BLaER1 (cell line): ENCODE data around the gene GHRHR.

Source experiments
- H3K27ac ChIP-seq: shearing (Covaris generic); formaldehyde crosslinking; 2 replicates; pipeline ENCODE4 v1.8.1; 2022
- H3K27me3 ChIP-seq: shearing (Covaris generic); formaldehyde crosslinking; 2 replicates; pipeline ENCODE4 v1.8.1; 2022
- H3K36me3 ChIP-seq: shearing (Covaris generic); formaldehyde crosslinking; 2 replicates; pipeline ENCODE4 v1.8.1; 2022
- H3K4me1 ChIP-seq: shearing (Covaris generic); formaldehyde crosslinking; 2 replicates; pipeline ENCODE4 v1.8.1; 2022
- H3K4me2 ChIP-seq: shearing (Covaris generic); formaldehyde crosslinking; 2 replicates; pipeline ENCODE4 v1.8.1; 2022
- H3K4me3 ChIP-seq: shearing (Covaris generic); formaldehyde crosslinking; 2 replicates; pipeline ENCODE4 v1.8.1; 2022
- H3K9ac ChIP-seq: shearing (Covaris generic); formaldehyde crosslinking; 2 replicates; pipeline ENCODE4 v1.8.1; 2022
- H3K9me3 ChIP-seq: shearing (Covaris generic); formaldehyde crosslinking; 2 replicates; pipeline ENCODE4 v1.8.1; 2022
- H4K20me1 ChIP-seq: shearing (Covaris generic); formaldehyde crosslinking; 2 replicates; pipeline ENCODE4 v1.8.1; 2022
- Cebpa-rat ChIP-seq: shearing (Covaris generic); IDR thresholded peaks from 2 replicates; pipeline ENCODE4 v1.8.1; 2022

GHRHR gene

DNA sequence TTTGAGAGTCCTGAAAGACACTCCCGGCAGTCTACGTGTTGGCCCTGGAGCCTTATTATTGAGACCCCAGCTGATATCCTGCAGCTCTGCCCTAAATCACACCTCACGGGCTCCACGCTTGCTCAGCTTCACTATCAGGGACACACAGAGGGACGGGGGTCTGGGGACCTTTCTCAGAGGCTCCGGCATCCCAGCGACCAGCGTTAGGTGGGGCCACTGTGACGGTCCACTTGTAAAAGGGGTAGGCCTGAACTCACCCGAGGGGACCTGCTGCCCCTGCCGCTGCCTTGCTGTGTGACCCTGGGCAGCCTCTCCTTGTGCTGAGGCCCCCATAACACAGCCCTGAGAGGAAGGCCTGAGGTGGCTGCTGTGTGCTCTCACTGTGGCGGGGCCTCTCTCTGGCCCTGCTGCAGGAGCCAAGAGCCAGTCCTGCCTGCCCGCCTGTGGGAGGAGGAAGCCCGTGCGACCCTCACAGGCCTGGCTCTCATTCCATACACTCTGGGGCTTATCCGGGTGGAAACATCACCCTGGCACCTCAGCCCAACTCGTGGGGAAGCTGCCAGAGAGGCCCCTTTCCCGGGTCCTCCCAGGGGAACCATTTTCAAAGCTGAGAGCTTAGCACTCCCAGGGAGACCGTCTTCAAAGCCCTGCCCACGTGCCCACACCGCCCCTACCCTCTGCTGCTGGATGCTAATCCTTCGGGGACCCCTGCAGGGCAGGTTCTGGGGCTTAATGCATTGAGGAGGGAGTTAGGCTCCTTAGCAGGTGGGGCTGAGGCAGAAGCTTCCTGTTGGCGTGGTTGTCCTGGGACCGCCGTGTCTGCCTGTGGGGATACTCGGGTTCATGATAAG lies 30.4 kb upstream of the GHRHR start:
- Histone ChIP-seq H3K9ac (no peak overlapping the region), H3K4me3 (no peak overlapping the region), H3K27ac (0 out of 2 replicates have a peak overlapping the region, but pooled peaks have one; percentile 6), H3K36me3 (no peaks in the 10 kb centered on the region), H3K9me3 (no peaks in the 10 kb centered on the region), H3K4me2 (peak overlapping the region; percentile 39), H3K27me3 (no peaks in the 10 kb centered on the region), H3K4me1 (peaks cover 15% of the 10 kb centered on the region), H4K20me1 (no peaks in the 10 kb centered on the region)
- no peak for TF ChIP-seq Cebpa-rat

DNA sequence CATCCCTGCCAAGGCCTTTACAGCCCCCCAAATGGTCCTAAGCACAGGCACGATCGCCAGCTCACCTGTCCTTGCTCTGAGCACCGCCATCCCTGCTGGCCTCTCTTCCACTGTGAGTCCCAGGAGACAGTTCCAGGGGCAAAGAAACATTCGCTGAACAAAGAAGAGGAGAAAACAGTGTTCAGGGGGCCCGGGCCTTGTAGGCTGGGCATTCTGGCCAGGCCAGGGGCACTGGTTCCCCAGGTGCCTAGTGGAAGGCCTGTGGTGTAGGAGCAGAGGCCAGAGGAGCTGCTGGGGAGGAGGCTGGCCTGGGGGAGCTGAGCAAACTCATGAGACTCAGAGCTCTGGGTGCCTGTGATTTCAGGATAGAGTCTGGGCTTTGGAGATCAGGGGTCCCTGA lies 29.5 kb upstream of the GHRHR start:
- H3K36me3 ChIP-seq = no peaks in the 10 kb centered on the region
- no peak for TF ChIP-seq Cebpa-rat
- H3K4me3 ChIP-seq = no peak overlapping the region
- no peaks in the 10 kb centered on the region for H3K27me3 ChIP-seq
- H3K9me3 ChIP-seq = no peaks in the 10 kb centered on the region
- peak overlapping the region; percentile 39 for H3K4me2 ChIP-seq
- H4K20me1 ChIP-seq = no peaks in the 10 kb centered on the region
- no peak overlapping the region for H3K27ac ChIP-seq
- no peak overlapping the region for H3K9ac ChIP-seq
- H3K4me1 ChIP-seq = peaks cover 20% of the 10 kb centered on the region

DNA sequence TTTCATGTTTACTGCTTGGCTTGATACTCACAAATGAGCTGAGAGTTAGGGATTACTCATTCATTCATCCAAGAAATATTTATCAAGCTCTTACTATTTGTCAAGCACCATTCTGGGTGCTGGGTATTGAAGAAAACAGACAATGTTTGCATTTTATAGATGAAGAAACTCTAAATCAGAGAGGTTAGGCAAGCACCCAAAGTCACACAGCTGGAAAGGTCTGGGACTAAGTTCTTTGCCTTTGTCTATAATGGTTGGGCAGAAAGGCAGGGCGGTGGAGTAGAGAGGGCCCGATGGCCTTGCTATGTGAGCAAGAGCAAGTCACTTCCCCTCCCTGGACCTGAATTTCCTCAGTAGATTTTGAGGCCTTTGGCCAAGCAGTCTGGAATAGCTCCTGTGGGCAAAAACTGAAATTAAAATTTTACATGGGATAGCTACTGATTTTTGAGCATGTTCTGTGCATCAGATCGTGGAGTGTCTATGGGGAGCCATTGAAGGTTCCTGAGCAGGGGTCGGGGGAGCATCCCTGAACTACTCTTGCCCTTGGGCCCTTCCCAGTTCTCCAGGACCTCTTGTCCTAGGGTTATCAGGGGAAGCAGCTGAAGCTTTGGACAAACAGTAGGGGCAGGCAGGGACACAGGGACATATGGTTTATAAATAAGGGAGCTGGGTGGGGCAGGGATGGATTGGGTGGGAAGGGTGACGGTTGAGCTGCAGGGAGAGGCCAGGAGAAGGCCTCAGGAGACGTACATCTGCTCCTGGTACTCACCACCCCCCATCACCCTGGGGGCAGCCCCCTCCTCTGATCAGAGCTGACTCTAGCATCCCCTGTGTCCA lies 28.8 kb upstream of the GHRHR start:
- H3K4me1 ChIP-seq = peaks cover 20% of the 10 kb centered on the region
- no peak overlapping the region for H3K27ac ChIP-seq
- no peak overlapping the region for H3K4me2 ChIP-seq
- H3K27me3 ChIP-seq = no peaks in the 10 kb centered on the region
- no peak overlapping the region for H3K4me3 ChIP-seq
- no peak for TF ChIP-seq Cebpa-rat
- no peaks in the 10 kb centered on the region for H3K36me3 ChIP-seq
- H4K20me1 ChIP-seq = no peaks in the 10 kb centered on the region
- H3K9ac ChIP-seq = no peak overlapping the region
- H3K9me3 ChIP-seq = no peaks in the 10 kb centered on the region

DNA sequence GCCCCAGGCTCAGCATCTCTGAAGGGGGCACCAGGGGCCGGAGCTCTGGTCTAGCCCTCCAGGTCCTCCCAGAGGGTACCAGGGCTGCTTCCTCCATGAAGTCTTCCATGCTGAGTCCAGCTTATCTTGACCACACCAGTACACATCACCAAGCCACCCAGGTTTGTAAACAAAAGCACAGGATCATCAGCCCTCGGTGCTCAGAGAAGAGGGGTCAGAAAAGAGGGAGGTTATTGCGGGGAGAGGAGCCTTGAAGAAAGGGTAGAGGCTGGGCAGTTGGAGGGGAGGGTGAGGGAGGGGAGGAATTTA lies 28.2 kb upstream of the GHRHR start:
- Histone ChIP-seq H3K9me3 (no peaks in the 10 kb centered on the region), H3K9ac (no peak overlapping the region), H3K4me2 (no peak overlapping the region), H3K4me3 (no peak overlapping the region), H3K27ac (no peak overlapping the region), H3K36me3 (no peaks in the 10 kb centered on the region), H3K4me1 (peaks cover 20% of the 10 kb centered on the region), H3K27me3 (no peaks in the 10 kb centered on the region), H4K20me1 (no peaks in the 10 kb centered on the region)
- no peak for TF ChIP-seq Cebpa-rat

DNA sequence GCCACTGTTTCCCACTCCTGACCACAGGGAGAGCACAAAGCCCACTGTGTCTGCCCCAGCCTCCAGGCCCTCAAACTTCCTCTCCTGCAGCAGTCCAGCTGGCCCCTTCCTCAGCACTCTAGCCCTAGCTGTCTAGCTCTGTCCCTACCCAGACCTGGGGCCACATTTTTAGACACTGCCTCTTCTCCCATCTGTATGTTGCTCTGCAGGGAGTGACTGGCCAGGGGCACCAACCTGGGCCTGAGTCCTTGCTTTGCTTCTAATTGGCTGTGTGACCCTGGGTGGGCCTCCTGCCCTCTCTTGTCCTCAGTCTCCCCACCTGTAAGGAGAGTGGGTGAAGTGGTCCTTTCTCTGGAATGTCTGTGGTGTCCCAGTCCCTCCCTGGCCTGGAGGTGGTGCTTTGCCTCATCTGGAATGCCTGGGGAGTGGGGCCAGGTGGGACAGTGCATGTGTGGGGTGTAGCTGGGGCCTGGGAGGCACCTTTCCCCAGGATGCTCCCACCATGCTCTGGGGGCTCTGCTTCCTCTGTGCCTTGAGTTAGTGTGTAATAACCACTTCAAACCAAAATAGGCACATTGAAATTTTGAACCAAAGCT lies 27.0 kb upstream of the GHRHR start:
- Histone ChIP-seq H3K36me3 (no peaks in the 10 kb centered on the region), H4K20me1 (no peaks in the 10 kb centered on the region), H3K4me2 (no peak overlapping the region), H3K4me1 (peaks cover 20% of the 10 kb centered on the region), H3K9me3 (no peaks in the 10 kb centered on the region), H3K27ac (no peak overlapping the region), H3K4me3 (no peak overlapping the region), H3K9ac (no peak overlapping the region), H3K27me3 (no peaks in the 10 kb centered on the region)
- TF ChIP-seq Cebpa-rat = no peak

DNA sequence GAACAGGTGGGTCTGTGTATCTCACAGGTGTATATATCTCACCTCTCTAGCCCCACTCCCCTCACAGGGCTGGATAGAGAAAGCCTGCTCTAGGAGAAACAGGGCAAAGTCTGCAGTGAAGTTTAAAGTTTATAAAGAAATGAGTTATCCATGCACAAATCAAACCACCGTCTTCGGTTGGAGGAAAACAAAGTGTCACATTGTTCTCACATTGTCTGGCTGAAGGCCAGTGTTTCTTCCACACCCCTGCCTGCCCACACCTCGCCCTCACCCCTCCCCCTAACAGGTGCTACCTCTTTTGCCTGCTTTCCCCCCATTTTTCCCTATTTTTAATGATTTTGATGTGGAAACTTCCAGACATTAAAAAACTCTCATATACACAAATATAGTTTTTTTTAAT lies 26.3 kb upstream of the GHRHR start:
- H3K4me3 ChIP-seq = no peak overlapping the region
- no peaks in the 10 kb centered on the region for H3K27me3 ChIP-seq
- no peak overlapping the region for H3K4me2 ChIP-seq
- no peaks in the 10 kb centered on the region for H4K20me1 ChIP-seq
- H3K9me3 ChIP-seq = no peaks in the 10 kb centered on the region
- no peaks in the 10 kb centered on the region for H3K36me3 ChIP-seq
- no peak overlapping the region for H3K27ac ChIP-seq
- H3K4me1 ChIP-seq = peaks cover 20% of the 10 kb centered on the region
- no peak overlapping the region for H3K9ac ChIP-seq
- TF ChIP-seq Cebpa-rat = no peak

DNA sequence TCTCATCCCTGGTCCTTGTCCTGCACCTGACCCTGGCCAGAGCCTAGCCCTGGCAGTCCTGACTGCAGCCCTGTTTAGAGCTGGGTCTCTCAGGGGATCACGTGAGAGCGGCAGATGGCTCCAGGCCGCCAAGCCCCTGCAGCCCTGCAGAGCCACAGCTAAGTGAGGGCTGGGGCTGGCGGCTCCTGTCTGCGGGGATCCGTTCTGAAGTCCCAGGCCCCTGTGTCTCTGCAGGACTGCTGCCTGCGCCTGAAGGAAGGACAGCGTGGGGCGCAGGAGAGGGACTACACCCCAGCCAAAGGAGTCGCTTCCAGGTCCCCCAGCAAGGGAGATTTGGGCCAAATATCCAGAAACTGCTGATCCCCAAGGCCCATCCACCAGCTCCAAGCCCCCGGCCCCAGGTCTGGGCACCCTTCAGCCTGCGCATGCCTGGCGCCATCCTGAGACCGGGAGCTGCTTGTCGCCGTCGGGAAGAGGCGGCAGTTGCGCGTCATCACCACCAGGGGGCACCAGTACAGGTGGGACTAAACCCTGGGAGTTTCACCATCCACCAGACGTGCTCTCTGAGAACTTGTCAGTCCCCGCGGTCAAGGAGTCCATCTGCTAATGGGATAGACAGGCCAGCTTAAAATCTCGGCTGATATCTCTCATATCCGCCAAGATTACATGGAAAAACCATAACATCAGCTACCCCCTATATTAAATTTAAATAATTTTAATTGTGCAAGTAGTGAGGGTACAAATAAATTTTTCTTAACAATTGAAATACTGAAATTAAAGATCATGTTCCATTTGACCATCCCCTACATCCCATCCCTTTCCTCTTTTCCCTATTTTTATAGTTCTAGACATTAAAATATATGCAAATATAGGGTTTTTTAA lies 25.1 kb upstream of the GHRHR start:
- Histone ChIP-seq H3K27me3 (no peaks in the 10 kb centered on the region), H3K4me3 (no peak overlapping the region; the same call in 1 of the 2 replicates), H3K9me3 (no peaks in the 10 kb centered on the region), H3K9ac (no peak overlapping the region), H3K4me1 (peaks cover 14% of the 10 kb centered on the region), H3K27ac (no peak overlapping the region), H4K20me1 (no peaks in the 10 kb centered on the region), H3K4me2 (peak overlapping the region; percentile 63), H3K36me3 (no peaks in the 10 kb centered on the region)
- TF ChIP-seq Cebpa-rat = no peak

DNA sequence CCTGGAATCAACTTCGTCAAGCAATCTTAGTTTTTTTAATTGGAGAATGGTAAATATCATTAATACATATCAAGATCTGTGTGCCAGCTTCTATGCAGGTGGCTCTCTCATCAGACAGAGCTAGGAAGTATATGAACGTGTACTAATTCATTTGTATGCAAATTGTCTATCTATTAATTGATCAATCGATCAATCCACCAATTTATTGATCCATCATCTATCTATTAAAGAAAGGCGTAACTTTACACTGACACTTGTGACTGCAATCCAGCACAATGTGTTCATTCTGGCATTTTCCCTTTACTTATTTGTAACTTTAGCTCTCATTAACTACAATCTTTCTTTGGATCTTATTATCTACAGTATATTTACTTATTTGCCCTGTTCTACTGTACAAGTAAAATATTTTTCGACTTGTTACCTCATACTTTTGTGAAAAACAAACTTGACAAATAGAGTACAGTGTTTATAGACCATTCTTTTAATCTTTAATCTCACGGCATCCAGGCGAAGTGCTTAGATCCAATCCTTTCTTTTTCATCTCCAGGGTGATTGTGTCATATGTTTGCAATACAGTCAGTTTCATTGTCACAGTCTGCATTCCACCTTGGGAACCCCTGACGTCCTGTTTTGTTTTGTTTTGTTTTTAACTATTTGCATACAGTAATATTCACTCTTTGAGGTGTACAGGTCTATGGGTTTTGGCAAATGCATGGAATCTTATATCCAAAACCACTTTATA lies 22.0 kb upstream of the GHRHR start:
- Histone ChIP-seq H3K4me3 (no peak overlapping the region), H4K20me1 (no peaks in the 10 kb centered on the region), H3K9ac (no peak overlapping the region), H3K4me2 (no peak overlapping the region), H3K36me3 (no peaks in the 10 kb centered on the region), H3K27me3 (no peaks in the 10 kb centered on the region), H3K27ac (no peak overlapping the region), H3K9me3 (peaks cover 9% of the 10 kb centered on the region; the same call in 1 of the 2 replicates), H3K4me1 (peaks cover 7% of the 10 kb centered on the region)
- no peak for TF ChIP-seq Cebpa-rat

DNA sequence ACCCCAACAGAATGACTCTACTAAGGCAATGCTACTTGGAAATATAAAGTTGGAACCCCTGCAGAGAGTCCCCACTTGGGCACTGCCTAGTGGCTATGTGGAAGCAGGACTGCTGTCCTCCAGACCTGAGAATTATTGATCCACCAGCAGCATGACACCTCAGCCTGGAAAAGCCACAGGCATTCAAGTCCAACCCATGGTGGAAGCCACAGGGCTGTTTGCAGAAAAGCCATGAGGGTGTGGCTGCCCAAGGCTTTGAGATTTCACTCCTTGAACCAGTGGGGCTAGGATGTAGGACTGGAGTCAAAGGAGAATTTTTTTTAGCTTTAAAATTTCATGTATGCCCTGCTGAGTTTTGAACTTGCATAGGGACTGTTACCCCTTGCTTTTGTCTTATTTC lies 13.6 kb upstream of the GHRHR start:
- Histone ChIP-seq H4K20me1 (no peaks in the 10 kb centered on the region), H3K36me3 (no peaks in the 10 kb centered on the region), H3K9ac (no peak overlapping the region), H3K4me3 (no peak overlapping the region), H3K27ac (no peak overlapping the region), H3K27me3 (no peaks in the 10 kb centered on the region), H3K9me3 (peaks cover 14% of the 10 kb centered on the region), H3K4me1 (no peaks in the 10 kb centered on the region), H3K4me2 (no peak overlapping the region)
- TF ChIP-seq Cebpa-rat = no peak
